COLO668 (cell line): ENCODE results near the gene HS6ST1.

Experiments
- DNase-seq: peaks from one replicate; lab custom pipeline; 2025; ENCODE audit not compliant: unreplicated experiment; lab: John Stamatoyannopoulos, UW

HS6ST1 gene

DNA sequence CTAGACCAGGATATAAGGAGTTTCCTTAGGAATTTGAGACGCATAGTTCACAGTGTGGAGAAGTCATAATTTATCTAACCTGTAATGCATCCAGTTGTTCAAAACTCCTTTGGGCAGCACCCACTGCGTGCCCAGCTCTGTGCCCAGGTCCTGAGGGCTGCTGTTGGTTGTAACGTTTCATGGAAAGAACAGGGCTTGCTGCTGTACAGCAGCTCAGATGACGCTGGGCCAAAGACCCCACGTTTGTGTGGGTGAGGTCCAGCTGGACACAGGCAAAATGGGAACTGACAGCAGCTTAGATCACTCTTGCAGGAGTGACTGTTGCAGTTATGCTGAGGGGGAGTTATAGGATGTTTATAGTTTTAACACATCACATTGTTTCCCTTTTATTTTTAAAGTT lies 30.0 kb upstream of the HS6ST1 start:
- DNase-seq: no peak

DNA sequence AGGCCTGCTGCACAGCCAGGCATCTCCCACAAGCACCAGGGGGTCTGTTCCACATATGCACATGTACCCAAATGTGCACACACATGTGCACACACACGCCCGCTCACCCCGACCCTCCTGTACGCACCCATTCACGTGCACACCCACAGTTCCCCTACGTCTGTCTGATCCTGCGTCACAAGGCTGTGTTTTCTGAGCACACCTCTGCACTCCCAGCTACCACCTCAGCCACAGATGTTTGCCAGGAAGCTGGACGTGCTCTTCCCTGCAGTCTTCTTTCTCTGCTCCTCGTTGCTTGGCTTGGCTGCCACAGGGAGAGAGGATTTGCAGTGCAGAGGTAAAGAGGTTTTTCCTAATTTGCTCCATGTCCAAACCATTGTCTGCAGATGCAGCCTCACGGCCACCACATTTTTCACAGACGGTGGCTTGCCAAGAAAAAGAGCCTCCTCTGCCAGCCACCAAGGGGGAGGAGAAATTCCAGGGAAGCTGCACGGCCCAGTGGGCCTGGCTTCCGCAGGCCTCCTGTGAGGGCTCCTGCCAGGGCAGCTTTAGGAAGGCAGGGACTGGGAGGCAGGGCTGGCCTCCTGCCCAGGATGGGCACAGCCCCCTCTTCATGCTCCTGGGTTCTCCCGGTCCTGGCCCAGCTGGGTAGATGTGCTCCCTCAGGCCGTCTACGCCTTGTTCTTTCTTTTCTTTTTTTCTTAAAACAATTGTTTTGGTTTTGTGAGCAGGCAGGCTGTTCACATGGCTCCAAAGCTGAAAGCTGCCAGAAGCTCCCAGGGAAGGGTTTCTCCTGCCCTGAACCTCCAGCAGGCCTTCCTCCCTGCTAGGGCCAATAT lies 29.3 kb upstream of the HS6ST1 start:
- no peak for DNase-seq

DNA sequence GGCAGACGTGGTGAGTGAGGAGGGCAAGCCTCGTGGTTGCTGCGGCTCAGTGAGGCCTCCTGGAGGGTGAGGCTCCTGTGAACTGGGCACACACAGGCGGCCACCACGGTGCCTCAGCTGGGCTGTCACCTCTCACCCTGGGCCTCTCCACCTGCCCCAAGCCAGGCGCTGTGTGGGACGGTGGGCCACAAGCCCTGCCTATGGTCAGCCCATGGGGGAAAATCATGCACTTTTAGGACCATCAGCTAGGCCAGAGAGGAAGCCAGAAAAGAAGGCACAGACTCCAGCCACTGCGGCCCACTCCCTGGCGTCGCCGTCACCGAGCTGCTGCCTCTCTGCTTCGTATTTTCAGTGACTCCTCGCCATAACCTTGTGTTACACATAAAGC lies 28.5 kb upstream of the HS6ST1 start:
- DNase-seq: no peak

DNA sequence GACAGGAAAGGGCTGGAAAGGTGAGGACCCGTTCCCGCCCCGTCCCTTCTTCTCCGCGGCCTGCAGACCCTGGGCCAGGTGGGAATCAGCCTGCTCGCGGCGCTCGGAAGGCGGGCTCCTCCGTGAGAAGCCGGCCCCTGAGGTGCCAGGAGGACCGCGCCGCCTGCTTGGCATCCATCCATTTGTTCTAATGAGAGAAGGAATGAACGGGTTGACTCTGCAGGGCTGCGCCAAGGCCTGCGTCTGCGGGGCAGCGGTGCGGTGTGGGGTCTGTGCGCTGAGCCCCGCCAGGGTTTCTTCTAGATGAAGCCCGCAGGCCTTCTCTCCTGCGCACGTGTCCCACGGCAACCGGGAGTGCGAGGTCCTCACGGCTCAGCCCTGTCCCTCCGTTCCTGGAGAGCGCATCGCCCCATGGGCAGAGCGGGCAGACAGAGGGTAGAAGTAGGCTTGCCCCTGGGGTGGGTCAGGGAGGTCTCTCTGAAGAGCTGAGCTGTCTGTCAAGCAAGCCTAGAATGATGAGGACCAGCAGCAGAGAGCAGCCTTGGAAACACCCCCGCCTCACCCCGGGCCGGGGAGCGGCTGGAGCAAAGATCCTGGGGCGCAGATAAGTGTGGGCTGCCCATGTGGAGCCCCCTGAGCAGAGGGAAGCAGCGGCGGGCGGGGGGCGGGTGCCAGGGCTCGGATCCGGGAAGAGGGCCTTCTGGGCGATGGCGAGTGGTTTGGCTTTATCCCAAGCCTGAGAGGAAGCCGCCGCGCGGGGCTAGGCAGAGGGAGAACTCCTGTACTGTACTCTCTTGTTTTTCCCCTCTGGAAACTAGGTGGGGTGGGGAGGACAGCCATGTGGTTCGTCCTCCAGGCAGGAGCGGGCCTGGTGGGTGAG lies 27.9 kb upstream of the HS6ST1 start:
- DNase-seq: no peak

DNA sequence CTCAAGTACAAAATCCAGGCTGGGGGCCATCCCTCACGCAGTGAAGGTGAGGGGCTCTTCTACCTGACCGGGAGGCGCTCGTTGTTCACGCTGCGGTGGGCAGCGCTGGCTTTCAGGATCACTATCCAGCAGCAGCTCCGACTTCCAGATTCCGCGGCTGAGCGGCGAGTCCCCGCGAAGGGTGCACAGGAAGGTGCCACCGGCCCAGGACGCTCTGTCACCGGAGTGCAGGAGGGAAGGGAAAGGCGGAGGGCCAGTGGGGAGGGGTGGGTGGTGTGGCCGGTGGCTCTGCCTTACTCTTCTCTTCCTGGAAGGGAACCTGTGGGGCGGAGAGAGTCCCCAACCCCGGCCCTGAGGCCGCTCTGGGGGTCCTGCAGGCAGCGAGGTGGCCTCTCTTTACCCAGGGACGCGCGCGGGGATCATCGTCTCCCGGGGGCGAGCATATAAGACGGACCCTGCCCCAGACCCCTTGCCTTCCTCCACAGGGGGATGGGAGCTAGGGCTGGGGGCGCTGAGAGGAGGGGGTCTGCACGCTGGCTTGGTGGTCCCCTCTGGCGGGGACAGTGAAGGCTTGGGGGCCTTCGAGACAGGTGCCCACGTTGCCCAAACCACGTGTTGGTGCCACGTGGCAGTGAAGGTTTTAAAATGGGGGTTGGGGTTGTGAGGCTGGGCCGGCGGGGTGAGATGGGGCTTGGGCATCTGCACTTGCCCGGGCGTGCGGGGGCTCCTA lies 26.9 kb upstream of the HS6ST1 start:
- no peak for DNase-seq

DNA sequence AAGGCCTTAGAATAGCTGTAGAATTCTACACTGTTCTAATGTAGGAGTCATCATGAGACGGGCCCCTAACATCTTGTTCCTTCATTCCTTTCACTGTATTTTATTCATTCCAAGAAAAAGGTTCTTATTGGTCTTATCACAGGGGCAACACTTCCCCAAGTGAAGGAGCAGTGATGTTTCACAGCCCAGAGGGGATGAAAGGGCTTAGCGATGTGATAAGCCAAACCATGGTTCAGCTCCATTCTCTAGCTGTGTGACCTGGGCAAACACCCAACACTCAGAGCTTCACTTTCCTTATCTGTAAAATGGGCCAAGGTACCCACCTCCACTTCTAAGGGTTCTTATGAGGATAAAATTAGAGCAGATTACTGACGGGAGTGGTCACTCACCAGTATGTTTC lies 25.4 kb upstream of the HS6ST1 start:
- no peak for DNase-seq

DNA sequence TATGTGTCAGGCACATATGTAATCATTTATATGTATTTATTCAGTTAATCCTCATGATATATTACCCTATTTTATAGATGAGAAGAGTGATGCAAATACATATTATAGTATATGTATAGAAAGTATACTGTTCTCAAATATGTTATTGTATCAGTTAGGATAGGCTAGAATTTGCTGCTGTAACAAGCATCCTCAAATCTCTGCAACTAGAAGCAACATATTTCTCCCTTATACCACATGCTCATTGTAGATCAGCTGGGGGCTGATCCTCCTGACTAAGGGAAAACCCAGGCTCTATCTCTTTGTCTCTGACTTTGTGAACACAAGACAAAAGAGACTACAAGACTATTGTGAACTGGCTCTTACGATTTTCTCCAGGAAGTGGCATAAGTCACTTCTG lies 24.8 kb upstream of the HS6ST1 start:
- DNase-seq: no peak

DNA sequence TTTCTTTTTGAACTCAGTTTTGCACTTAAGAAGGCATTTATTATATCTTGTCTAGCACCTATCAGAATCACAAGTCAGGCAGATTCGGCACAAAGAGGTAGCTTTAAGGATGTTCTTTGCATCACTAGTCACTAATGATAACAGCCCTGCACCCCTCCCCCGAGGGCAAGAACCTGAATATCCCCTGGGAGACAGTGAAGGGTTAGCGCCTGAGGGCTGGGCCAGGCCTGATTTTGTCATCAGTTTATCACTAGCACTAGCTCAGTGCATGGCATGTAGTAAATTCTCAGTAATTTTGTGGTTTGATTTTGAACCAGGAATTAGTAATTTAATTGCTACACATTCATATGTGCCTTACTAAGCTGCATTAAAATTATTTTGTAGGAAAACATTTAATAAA lies 23.9 kb upstream of the HS6ST1 start:
- DNase-seq: no peak

DNA sequence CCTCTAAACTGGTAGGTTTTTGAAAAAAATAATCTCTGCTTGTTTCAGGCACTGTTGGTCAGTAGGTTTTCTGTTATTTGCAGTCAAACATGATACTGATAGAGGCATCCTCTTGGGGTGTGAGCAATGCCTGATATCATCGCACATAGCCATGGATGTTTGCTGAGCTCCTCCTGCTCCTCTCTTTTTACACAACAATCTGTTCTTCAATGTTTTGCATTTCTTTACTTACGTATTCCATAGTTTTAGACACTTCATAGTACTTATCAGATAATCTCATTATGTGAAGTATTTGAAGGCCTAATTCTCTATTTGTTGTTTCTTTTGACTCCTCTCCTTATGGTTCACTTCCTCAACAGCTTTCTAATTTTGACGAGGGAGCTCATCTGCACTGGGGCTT lies 23.0 kb upstream of the HS6ST1 start:
- no peak for DNase-seq

DNA sequence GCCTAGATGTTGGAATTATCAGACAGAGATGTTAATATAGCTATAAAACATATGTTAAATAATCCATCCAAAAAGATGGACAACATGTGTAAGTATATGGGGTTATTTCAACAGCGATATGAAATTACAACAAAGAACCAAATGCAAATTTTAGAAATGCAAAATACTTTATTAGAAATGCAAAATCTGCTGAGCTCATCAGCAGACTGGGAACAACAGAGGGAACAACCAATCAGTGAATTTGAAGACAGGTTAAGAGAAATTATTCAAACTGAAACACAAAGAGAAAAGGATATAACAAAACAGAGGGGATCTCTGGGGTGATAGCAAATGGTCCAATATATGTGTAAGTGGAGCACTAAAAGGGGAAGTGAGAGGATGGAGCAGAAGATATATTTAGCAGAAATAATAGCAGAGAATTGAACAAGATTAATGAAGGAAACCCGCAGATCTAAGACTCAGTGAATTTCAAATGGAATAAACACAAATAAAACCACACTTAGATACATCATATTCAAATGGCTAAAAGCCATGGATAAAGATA lies 13.5 kb upstream of the HS6ST1 start:
- no peak for DNase-seq

DNA sequence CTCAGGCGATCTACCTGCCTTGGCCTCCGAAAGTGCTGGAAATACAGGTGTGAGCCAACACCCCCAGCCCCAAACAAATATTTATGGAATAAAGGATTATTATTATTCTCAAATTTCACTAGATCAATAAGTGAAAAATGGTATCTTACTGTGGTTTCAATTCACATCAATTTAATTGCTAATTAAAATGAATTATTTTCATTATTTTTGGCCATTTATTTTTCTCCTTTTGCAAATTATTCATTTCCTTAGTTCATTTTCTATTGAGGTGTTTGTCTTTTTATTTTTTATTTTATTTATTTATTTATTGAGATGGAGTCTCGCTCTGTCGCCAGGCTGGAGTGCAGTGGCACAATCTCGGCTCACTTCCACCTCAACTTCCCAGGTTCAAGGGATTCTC lies 11.9 kb upstream of the HS6ST1 start:
- no peak for DNase-seq

DNA sequence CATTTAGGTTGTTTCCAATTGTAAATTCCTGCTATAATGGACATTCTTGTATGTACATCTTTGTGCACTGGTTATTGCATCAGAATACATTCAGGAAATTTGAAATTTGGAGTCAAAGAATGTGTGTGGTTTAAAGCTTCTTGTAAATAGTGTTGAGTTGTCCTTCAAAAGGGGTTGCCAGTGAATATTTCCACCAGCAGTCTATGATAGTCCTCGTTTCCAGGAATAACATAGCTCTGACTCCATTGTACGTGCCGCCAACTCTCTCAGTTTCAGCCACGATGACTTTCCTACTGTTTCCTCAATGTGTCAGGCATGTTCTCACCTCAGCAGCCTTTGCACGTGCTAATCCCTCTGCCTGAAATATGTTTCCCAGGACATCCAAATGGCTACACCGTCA lies 10.9 kb upstream of the HS6ST1 start:
- no peak for DNase-seq

DNA sequence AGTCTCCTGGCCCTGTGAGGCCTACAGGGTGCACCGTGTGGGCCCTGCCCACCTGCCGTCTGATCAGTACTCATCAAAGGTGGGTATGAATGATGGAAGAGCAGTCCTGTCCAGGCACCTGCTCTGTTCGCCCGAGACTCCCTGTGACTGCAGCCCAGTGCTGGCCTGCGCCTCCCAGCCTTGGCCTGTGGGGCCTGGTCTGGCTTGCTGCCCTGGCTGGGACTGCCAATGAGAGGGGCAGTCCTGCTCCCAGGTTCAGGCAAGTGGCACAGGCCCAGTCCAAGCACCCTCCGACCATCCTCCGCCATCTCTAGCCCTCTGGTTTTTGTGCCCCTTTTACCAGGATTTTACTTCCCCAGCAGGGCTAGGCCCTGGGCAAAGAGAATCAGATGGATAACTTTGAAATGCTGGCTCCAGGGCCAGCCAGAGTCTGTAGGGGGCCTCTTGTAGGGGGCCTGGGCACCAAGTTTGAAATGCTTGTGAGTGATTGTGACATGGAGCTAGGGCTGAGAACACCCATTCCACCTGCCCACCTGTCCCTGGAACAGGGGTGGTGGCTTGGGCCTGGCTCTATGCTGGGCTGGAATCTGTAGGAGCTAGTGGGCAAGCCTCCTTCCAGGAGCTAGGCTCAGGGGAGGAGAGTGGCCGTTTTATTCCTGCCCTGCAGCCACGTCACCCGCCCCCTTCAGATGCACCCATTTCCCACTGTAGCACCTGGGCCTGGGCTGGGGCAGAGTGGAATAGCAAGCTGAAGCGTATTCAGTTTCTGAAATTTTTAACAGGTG lies 8.7 kb upstream of the HS6ST1 start:
- DNase-seq: no peak

DNA sequence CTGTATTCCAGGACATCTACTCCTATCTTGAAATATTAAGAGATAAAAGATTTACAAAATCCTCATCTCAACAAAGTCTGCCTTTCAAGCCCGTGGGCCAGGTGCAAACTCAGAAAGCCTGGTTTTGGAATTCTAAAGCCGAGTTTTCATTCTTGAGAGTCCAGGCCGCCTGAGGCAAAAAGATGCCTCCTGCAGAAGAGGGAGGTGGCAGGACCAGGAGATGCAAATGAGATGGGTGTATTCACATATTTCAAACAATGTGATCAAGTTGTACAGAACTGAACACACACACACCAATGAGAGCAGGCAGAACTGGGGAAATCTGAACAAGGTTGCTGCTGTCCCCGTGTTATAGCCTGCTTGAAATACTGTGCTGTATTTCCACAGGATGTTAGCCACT lies 7.7 kb upstream of the HS6ST1 start:
- no peak for DNase-seq

DNA sequence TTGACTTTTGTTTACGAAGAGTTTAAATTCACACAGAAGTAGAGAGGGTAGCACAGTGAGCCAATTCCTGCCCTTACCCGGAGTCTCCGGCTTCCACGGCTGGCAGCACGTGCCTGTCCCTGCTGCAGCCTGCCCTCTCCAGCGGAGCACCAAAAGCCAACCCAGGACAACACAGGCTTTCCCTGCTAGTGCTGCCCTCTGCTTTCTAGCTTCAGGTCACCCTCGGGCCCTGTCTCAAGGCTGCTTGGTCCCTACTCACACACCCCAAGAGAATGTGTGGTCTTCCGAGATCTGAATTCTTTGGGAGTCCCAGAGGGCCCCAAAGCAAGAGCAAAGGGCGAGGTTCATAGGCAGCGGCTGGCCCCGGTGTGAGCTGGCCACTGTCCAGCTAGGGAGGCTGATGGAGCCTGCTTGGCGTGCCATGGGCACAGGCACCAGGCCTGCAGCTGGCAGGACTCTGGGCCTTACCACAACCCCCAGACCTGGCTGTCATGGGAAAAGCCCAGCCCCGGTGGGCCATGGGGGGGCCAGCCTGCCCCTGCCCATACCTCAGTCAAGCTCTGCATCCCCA lies 7.0 kb upstream of the HS6ST1 start:
- no peak for DNase-seq

DNA sequence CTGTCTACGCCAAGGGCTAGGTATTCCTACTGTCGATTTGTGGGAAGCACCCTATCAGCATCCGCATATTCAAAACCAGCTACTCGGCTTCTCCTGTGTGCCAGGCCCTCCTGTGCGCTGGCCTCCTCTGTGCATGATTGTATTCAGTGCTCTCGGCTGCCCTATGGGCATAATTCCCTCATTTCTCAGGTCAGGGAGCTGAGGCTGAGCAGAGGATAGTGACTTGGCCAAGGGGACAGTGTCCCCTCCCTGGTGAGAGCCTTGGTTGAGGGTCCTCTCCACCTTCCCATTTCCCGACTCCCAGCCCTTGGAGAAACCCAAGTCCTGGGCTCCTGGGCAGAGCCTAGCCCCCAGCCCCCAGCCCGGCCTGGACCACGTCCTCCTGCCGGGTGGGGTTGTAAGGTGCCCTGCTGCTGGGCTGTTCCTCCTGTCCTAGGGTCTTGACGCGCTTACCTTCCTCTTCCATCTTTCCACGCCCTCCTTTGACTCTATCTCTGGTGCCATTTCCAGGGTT lies 6.3 kb upstream of the HS6ST1 start:
- DNase-seq: no peak

DNA sequence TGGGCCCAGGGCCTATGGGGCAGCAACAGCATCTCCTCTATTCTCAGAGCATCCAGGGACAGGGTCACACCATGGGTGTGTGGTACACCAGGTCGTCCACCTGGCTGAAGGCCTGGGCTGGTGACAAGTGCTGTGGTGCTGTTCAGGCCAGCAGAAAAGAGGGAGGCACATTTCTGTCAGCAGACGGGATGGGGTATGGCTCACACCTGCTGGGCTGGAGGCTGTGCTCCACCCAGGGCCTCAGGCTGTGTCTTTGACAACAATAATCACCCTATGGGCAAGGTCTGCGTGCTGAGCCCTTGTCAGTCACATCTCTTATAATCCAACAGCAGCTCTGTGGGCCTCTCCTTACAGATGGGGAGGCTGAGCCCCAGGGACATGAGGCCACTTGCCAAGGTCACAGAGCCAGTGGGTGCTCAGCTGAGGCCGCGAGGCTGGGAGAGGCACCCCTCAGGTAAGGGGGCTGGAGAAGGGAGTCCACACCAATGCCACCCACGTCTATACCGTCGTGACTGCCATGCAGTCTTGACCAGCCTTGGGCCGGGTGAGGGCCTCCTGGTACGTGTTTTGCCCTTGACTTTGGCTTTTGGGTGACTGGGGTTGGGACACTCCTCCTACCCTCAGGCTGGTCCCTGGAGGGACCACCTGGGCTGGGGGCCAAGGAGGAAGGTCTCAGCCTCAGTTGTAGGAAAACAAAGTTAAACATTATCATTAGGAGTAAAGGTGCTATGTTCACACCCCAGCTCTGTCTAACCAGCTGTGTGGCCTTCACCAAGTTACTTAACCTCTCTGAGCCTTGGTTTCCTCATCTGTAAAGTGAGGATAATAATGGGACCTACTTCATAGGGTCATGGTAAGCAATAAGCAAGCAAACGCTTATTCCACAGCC lies 5.6 kb upstream of the HS6ST1 start:
- DNase-seq: peak; percentile 52

DNA sequence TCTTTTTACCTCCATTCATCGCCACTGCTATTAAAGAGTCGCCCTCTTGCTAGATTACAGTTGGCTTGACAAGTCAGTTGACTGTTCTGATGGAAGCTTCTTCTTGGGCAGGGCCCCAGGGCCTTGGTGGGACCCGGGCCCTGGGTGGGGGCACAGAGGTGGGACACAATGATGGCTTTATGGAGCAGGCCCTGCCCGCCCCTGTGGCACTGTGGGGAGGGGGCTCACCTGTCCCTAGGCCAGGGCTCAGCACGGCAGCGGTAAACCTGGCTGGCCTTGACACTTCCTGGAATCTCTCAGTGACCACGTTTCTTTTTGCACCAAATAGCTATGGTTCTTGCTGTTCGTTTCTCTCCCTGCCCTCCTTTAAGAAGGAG lies 4.9 kb upstream of the HS6ST1 start:
- no peak for DNase-seq
